Measurements from ENCODE around the gene BTNL8. TPM values are rescaled to one million over a fixed set of nuclear protein-coding genes. Genes with fewer than 3 reads are reported as not detected.

The BTNL8 gene
- total RNA-seq, 5 donors from 2014 or later (not counting 1 experiment from before 2014, with no cell fraction given) = not detected

DNA sequence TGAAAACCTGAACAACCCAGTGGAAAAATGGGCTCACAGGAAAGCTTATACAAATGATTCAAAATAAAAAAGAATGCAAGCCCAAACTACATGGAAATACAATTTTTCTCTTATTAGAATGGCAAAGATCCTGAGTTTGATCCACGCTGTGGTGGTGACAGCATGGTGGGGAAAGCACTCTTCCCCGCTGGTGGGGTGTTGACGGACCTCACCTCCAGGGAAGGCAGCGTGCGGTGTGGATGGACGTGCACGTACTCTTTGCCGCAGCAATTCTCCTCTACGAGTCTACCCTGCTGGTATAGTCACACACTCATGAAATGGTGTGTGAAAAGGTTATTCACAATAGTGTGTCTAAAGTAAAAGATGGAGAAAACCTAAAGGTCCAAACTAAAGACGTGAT lies 32.0 kb upstream of the BTNL8 start:
- H3K4me3 ChIP-seq (ENCODE audit: control insufficient read depth in 1 of 2, extremely low read depth in 1 of 2, low read length in 1 of 2) = no peak overlapping the region
- H3K27ac Mint-ChIP-seq = no peak overlapping the region
- ChIA-PET POLR2A (no interaction called here), CTCF (no interaction called here)
- no peak overlapping the region for H3K4me3 Mint-ChIP-seq
- H3K27me3 Mint-ChIP-seq = peaks cover 0 to 4% of the 10 kb centered on the region in 2 donors
- H3K36me3 ChIP-seq (ENCODE audit: control insufficient read depth in 2 of 2, extremely low read depth in 1 of 2, insufficient read depth in 1 of 2, low read length in 1 of 2) = no peaks in the 10 kb centered on the region
- no peaks in the 10 kb centered on the region for H3K36me3 Mint-ChIP-seq
- DNase-seq (no peak), ATAC-seq (replicated peaks in 1 of 4) (no peak)
- WGBS (ENCODE audit: insufficient coverage) = 90% methylated on average over 2 of the region's 10 CpGs
- no peaks in the 10 kb centered on the region for H3K4me1 Mint-ChIP-seq
- no peaks in the 10 kb centered on the region for H3K4me1 ChIP-seq (ENCODE audit: control insufficient read depth in 1 of 2, extremely low read depth in 1 of 2, insufficient read depth in 2 of 2, low read length in 2 of 2)
- H3K9me3 ChIP-seq = no peaks in the 10 kb centered on the region
- no peaks in the 10 kb centered on the region for H3K9me3 Mint-ChIP-seq
- peaks cover 0 to 6% of the 10 kb centered on the region in 2 experiments for H3K27me3 ChIP-seq (replicated peaks in 1 of 2; ENCODE audit: control insufficient read depth in 2 of 2, extremely low read depth in 1 of 2, insufficient read depth in 2 of 2, low read length in 1 of 2)
- no peak overlapping the region for H3K27ac ChIP-seq (ENCODE audit: low read length)

DNA sequence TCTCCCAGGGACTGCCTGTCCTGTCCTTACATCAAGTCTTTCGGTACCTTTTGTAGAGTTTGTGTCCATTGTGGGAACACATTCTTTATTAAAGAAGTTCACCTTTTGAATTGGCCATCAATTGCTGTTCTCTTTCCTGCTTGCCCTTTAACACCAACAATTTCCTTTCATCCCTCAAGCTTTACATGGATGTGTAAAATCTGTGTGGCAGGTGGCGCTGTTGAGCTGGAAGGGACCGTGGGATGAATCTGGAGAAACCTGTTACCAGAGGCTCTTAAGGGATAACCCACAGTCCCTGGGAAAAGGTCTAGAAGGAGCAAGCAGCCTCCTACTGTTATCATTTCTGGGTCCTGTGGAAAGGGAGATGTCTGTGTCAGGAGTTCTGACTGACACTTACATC lies 30.0 kb upstream of the BTNL8 start:
- ATAC-seq (replicated peaks in 1 of 4) = peak; percentile 37 to 60 (median 48)
- POLR2A ChIA-PET = no interaction called here
- WGBS (ENCODE audit: insufficient coverage) = no CpG with 5 or more reads among the region's 3 CpGs

DNA sequence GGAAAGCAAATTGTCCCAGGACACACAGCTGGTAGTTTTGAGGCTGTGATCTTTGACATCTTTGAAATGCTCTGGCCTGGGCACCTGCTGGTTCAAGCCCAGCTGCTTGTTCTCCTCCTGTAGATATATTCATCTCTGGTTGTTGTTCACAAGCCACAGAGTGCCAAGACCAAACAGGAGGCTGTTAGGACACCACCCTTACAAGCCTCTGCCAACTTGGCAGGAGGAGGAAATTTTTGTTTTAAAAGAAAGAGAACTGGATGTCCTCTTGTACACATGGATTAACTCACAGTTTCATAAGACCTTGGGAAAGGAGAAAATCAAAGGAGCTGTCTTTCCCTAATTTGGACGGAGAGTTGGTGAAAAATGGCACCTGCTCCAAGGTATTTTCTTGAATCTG lies 29.4 kb upstream of the BTNL8 start:
- no peak overlapping the region for H3K4me3 ChIP-seq (ENCODE audit: control insufficient read depth in 1 of 2, extremely low read depth in 1 of 2, low read length in 1 of 2)
- POLR2A ChIA-PET = no interaction called here
- no peaks in the 10 kb centered on the region for H3K36me3 ChIP-seq (ENCODE audit: control insufficient read depth in 2 of 2, extremely low read depth in 1 of 2, insufficient read depth in 1 of 2, low read length in 1 of 2)
- no peak overlapping the region for H3K27ac ChIP-seq (ENCODE audit: low read length)
- WGBS (ENCODE audit: insufficient coverage) = no CpG with 5 or more reads among the region's 1 CpG
- H3K9me3 Mint-ChIP-seq = no peaks in the 10 kb centered on the region
- no peak for DNase-seq
- CTCF ChIA-PET = interaction anchor here in 1 of 2 donors (1.0 kb wide), 2 partner anchors 9 to 151 kb away, joined by 3 to 5 read pairs; no protein-coding TSS in a partner anchor
- peaks cover 0 to 7% (median 2%) of the 10 kb centered on the region in 3 donors for H3K4me1 Mint-ChIP-seq
- ATAC-seq (replicated peaks in 1 of 4) = no peak
- H3K4me3 Mint-ChIP-seq = no peak overlapping the region
- H3K4me1 ChIP-seq (ENCODE audit: control insufficient read depth in 1 of 2, extremely low read depth in 1 of 2, insufficient read depth in 2 of 2, low read length in 2 of 2) = peaks cover 0 to 10% of the 10 kb centered on the region in 2 experiments
- no peaks in the 10 kb centered on the region for H3K36me3 Mint-ChIP-seq
- H3K9me3 ChIP-seq = no peaks in the 10 kb centered on the region
- H3K27ac Mint-ChIP-seq = no peak overlapping the region
- peaks cover 0 to 6% of the 10 kb centered on the region in 2 experiments for H3K27me3 ChIP-seq (replicated peaks in 1 of 2; ENCODE audit: control insufficient read depth in 2 of 2, extremely low read depth in 1 of 2, insufficient read depth in 2 of 2, low read length in 1 of 2)
- H3K27me3 Mint-ChIP-seq = peaks cover 0 to 4% of the 10 kb centered on the region in 2 donors

More for the DNA sequence above, 30.0 kb upstream of the BTNL8 start:
- Mint-ChIP-seq H3K4me1 (peaks cover 0 to 4% (median 2%) of the 10 kb centered on the region in 3 donors), H3K9me3 (no peaks in the 10 kb centered on the region), H3K27me3 (peaks cover 0 to 4% of the 10 kb centered on the region in 2 donors), H3K27ac (no peak overlapping the region), H3K4me3 (no peak overlapping the region), H3K36me3 (no peaks in the 10 kb centered on the region)
- Histone ChIP-seq H3K27ac (ENCODE audit: low read length) (no peak overlapping the region), H3K4me1 (ENCODE audit: control insufficient read depth in 1 of 2, extremely low read depth in 1 of 2, insufficient read depth in 2 of 2, low read length in 2 of 2) (peaks cover 0 to 9% of the 10 kb centered on the region in 2 experiments), H3K9me3 (no peaks in the 10 kb centered on the region), H3K4me3 (ENCODE audit: control insufficient read depth in 1 of 2, extremely low read depth in 1 of 2, low read length in 1 of 2) (no peak overlapping the region), H3K27me3 (replicated peaks in 1 of 2; ENCODE audit: control insufficient read depth in 2 of 2, extremely low read depth in 1 of 2, insufficient read depth in 2 of 2, low read length in 1 of 2) (peaks cover 0 to 6% of the 10 kb centered on the region in 2 experiments), H3K36me3 (ENCODE audit: control insufficient read depth in 2 of 2, extremely low read depth in 1 of 2, insufficient read depth in 1 of 2, low read length in 1 of 2) (no peaks in the 10 kb centered on the region)
- DNase-seq = peak in 32 of 35 experiments; percentile 14 to 73 (median 44)
- CTCF ChIA-PET = interaction anchor here in 1 of 2 donors (0.6 to 1.2 kb wide), 4 partner anchors 8 to 150 kb away, joined by 3 to 5 read pairs (median 3); no protein-coding TSS in a partner anchor

DNA sequence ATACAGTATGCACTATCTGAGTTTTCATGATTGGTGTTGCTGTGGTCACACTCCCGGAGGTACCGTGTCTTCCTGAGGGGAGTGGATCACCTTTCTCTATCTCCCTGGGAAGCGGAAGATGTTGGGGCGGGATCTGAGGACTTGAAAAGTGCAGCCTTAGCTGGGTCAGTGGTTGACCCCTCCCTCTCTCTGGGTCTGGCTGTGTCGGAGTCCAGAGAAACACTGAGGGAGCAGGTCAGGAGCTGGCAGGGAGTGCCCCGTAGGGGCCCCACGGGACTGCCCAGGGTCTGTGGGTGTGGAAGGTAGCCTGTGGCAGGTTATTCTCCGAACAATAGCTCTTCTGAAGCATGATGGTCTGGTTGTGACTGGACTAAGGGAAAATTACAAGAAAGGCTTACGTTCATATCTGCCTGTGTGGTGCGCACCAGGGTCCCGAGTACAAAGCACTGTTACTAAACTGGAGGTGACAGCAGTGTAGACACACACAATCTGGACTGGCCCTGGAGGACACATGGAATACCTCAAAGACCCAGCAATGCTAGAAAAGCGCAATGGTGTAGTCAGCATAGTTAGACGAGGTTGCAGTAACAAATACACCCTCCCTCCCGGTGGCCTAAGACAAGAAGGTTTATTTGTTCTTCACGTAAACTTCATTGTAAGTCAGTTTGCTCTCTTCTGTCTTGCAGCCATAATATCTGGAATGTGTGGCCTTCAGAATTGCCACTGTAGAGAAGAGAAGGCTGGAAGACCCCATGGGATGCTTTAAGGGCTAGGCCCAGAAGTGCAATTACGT lies 28.5 kb upstream of the BTNL8 start:
- H3K4me1 ChIP-seq (ENCODE audit: control insufficient read depth in 1 of 2, extremely low read depth in 1 of 2, insufficient read depth in 2 of 2, low read length in 2 of 2) = peaks cover 0 to 10% of the 10 kb centered on the region in 2 experiments
- ATAC-seq (replicated peaks in 1 of 4) (no peak), DNase-seq (no peak)
- peaks cover 0 to 7% (median 2%) of the 10 kb centered on the region in 3 donors for H3K4me1 Mint-ChIP-seq
- H3K27ac Mint-ChIP-seq = no peak overlapping the region
- no peak overlapping the region for H3K4me3 Mint-ChIP-seq
- WGBS (ENCODE audit: insufficient coverage) = 73% methylated on average over 8 of the region's 16 CpGs
- no peak overlapping the region for H3K27ac ChIP-seq (ENCODE audit: low read length)
- H3K27me3 Mint-ChIP-seq = peaks cover 0 to 4% of the 10 kb centered on the region in 2 donors
- no peaks in the 10 kb centered on the region for H3K36me3 Mint-ChIP-seq
- H3K9me3 Mint-ChIP-seq = no peaks in the 10 kb centered on the region
- H3K9me3 ChIP-seq = no peaks in the 10 kb centered on the region
- H3K27me3 ChIP-seq (replicated peaks in 1 of 2; ENCODE audit: control insufficient read depth in 2 of 2, extremely low read depth in 1 of 2, insufficient read depth in 2 of 2, low read length in 1 of 2) = peaks cover 0 to 4% of the 10 kb centered on the region in 2 experiments
- H3K36me3 ChIP-seq (ENCODE audit: control insufficient read depth in 2 of 2, extremely low read depth in 1 of 2, insufficient read depth in 1 of 2, low read length in 1 of 2) = no peaks in the 10 kb centered on the region
- no peak overlapping the region for H3K4me3 ChIP-seq (ENCODE audit: control insufficient read depth in 1 of 2, extremely low read depth in 1 of 2, low read length in 1 of 2)
- CTCF ChIA-PET = no interaction called here
- POLR2A ChIA-PET = no interaction called here

DNA sequence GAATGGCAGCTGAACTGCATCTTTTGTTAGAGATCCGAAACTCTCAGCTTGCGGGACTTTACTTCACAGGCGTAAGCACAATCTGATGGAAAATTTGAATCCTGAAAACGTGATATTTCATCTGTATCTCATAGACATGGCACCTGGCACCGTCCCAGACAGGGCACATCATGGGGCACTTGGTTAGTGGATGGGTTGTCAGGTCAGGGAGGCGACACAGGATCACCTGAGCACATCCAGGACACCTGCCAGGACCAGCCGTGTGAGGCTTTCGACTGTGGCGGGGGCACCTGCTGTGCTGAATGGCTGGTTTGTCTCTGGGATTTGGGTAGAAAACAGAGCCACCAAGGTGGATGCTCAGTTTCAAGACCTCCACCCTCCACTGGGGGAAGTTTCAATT lies 26.5 kb upstream of the BTNL8 start:
- no peak overlapping the region for H3K4me3 ChIP-seq (ENCODE audit: control insufficient read depth in 1 of 2, extremely low read depth in 1 of 2, low read length in 1 of 2)
- Mint-ChIP-seq H3K4me3 (no peak overlapping the region), H3K4me1 (peaks cover 0 to 7% (median 2%) of the 10 kb centered on the region in 3 donors), H3K9me3 (no peaks in the 10 kb centered on the region), H3K27me3 (peaks cover 0 to 4% of the 10 kb centered on the region in 2 donors), H3K36me3 (no peaks in the 10 kb centered on the region), H3K27ac (no peak overlapping the region)
- ChIA-PET CTCF (no interaction called here), POLR2A (no interaction called here)
- H3K36me3 ChIP-seq (ENCODE audit: control insufficient read depth in 2 of 2, extremely low read depth in 1 of 2, insufficient read depth in 1 of 2, low read length in 1 of 2) = no peaks in the 10 kb centered on the region
- no peak overlapping the region for H3K27ac ChIP-seq (ENCODE audit: low read length)
- DNase-seq = no peak
- no peaks in the 10 kb centered on the region for H3K9me3 ChIP-seq
- ATAC-seq (replicated peaks in 1 of 4) = no peak
- peaks cover 0 to 10% of the 10 kb centered on the region in 2 experiments for H3K4me1 ChIP-seq (ENCODE audit: control insufficient read depth in 1 of 2, extremely low read depth in 1 of 2, insufficient read depth in 2 of 2, low read length in 2 of 2)
- WGBS (ENCODE audit: insufficient coverage) = 67% methylated on average over 3 of the region's 9 CpGs
- H3K27me3 ChIP-seq (replicated peaks in 1 of 2; ENCODE audit: control insufficient read depth in 2 of 2, extremely low read depth in 1 of 2, insufficient read depth in 2 of 2, low read length in 1 of 2) = peaks cover 0 to 4% of the 10 kb centered on the region in 2 experiments

DNA sequence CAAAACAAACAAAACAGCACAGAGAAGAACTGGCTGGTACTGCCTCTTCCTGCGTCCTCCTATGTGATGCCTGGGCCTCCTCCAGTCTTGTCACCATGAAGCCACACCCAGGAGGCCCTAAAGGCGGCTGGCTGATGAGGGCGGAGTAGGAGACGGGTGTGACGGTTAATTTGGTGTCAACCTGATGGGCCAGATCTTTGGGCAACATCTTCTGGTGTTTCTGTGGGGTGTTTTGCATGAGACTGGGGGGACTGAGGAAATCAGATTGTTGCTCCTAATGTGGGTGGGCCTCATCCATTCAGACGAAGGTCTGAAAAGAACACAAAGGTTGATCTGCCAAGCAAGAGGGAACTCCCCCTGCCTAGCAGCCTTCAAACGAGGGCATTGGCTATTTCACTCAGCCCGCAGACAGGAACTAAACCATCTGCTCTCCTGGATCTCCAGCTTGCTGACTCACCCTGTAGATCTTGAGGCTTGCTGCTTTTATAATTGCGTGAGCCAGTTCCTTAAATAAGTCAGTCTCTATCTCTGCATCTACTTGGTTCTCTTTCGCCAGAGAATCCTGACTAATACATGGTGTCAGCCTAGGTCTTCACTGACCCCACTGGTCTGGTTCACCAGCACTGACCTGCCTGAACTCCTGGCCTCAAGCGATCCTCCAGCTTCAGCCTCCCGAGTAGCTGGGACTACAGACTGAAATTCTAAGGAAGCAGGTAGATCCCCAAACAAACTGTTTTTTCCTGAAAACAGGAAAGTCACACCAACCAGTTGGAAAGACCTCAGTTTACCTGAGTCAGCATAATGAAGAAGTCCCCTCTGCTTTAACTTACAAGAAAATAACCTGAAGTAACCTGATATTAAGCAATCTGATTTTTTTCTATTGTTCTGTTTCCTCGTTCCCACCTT lies 25.1 kb upstream of the BTNL8 start:
- Histone ChIP-seq H3K4me3 (ENCODE audit: control insufficient read depth in 1 of 2, extremely low read depth in 1 of 2, low read length in 1 of 2) (no peak overlapping the region), H3K4me1 (ENCODE audit: control insufficient read depth in 1 of 2, extremely low read depth in 1 of 2, insufficient read depth in 2 of 2, low read length in 2 of 2) (peaks cover 0 to 10% of the 10 kb centered on the region in 2 experiments), H3K27me3 (replicated peaks in 1 of 2; ENCODE audit: control insufficient read depth in 2 of 2, extremely low read depth in 1 of 2, insufficient read depth in 2 of 2, low read length in 1 of 2) (peaks cover 0 to 4% of the 10 kb centered on the region in 2 experiments), H3K9me3 (no peaks in the 10 kb centered on the region), H3K36me3 (ENCODE audit: control insufficient read depth in 2 of 2, extremely low read depth in 1 of 2, insufficient read depth in 1 of 2, low read length in 1 of 2) (no peaks in the 10 kb centered on the region), H3K27ac (ENCODE audit: low read length) (peak overlapping the region; percentile 50)
- peak in 14 of 35 experiments; percentile 8 to 53 (median 20) for DNase-seq
- H3K27ac Mint-ChIP-seq = peak overlapping the region; percentile 71 to 72
- peaks cover 0 to 4% of the 10 kb centered on the region in 2 donors for H3K27me3 Mint-ChIP-seq
- ChIA-PET CTCF (interaction anchor here in 1 of 2 donors (0.6 kb wide), 1 partner anchor 14 kb away, joined by 8 read pairs; no protein-coding TSS in a partner anchor), POLR2A (no interaction called here)
- 63% methylated on average over 10 of the region's 13 CpGs for WGBS (ENCODE audit: insufficient coverage)
- peaks cover 0 to 7% (median 2%) of the 10 kb centered on the region in 3 donors for H3K4me1 Mint-ChIP-seq
- H3K4me3 Mint-ChIP-seq = no peak overlapping the region
- H3K36me3 Mint-ChIP-seq = no peaks in the 10 kb centered on the region
- peak in 3 of 4 experiments; percentile 20 to 87 (median 53) for ATAC-seq (replicated peaks in 1 of 4)
- H3K9me3 Mint-ChIP-seq = no peaks in the 10 kb centered on the region

Measured in T-cell (primary cell).